C4-2B (cell line): ENCODE data around the gene SLIT3.

Experiments
- ZFX ChIP-seq: fragments of 450-650 bp; IDR thresholded peaks from 2 replicates; pipeline ENCODE4 v1.6.1; 2017
- TF ChIP-seq, protein P1 (sequence below): fragments of 450-650 bp; conservative IDR thresholded peaks from 2 replicates; pipeline ENCODE4 v1.5.1; 2017; ENCODE audit warnings: mild to moderate bottlenecking

DNA sequence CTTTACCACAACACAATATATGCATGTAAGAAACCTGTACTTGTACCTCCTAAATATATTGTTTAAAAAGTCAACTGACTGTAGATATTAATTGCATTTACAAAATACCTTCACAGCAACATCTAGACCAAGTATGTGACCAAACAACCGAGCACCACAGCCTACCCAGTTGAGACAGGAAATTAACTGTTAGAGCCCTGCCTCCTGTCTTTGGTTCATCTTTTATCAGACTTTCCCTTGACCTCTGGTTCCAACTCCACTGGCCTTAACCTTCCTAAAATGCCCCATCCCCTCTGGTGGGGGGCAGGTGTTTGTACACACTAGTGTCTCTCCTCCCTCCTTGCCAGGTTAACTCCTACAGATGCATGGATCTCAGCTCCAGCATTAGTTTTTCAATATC lies 566.8 kb downstream of the SLIT3 start:
- TF ChIP-seq, protein P1, sequence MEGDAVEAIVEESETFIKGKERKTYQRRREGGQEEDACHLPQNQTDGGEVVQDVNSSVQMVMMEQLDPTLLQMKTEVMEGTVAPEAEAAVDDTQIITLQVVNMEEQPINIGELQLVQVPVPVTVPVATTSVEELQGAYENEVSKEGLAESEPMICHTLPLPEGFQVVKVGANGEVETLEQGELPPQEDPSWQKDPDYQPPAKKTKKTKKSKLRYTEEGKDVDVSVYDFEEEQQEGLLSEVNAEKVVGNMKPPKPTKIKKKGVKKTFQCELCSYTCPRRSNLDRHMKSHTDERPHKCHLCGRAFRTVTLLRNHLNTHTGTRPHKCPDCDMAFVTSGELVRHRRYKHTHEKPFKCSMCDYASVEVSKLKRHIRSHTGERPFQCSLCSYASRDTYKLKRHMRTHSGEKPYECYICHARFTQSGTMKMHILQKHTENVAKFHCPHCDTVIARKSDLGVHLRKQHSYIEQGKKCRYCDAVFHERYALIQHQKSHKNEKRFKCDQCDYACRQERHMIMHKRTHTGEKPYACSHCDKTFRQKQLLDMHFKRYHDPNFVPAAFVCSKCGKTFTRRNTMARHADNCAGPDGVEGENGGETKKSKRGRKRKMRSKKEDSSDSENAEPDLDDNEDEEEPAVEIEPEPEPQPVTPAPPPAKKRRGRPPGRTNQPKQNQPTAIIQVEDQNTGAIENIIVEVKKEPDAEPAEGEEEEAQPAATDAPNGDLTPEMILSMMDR, result no peak
- no peak for TF ChIP-seq ZFX
